Type B pancreatic cell (in vitro differentiated cells): ENCODE results near the gene MEGF6. TPM values are rescaled to one million over a fixed set of nuclear protein-coding genes. Genes with fewer than 3 reads are reported as not detected.

Experiments
- DNase-seq: peaks from one replicate; pipeline ENCODE4 v3.0.0; 2021; ENCODE audit warnings: mixed read lengths; ENCODE audit not compliant: unreplicated experiment; ENCODE audit errors: extremely low spot score
- H3K27ac Mint-ChIP-seq: 2 replicates; pipeline ENCODE4 v1.8.0; 2021; ENCODE audit warnings: mild to moderate bottlenecking, mixed read lengths
- H3K27me3 Mint-ChIP-seq: 2 replicates; pipeline ENCODE4 v1.8.0; 2021; ENCODE audit warnings: mixed read lengths
- H3K36me3 Mint-ChIP-seq: 2 replicates; pipeline ENCODE4 v1.8.0; 2021; ENCODE audit warnings: mixed read lengths
- H3K4me1 Mint-ChIP-seq: one replicate; pipeline ENCODE4 v1.8.0; 2021; ENCODE audit warnings: mixed read lengths; ENCODE audit not compliant: unreplicated experiment
- H3K4me3 Mint-ChIP-seq: 2 replicates; pipeline ENCODE4 v1.8.0; 2021; ENCODE audit warnings: mild to moderate bottlenecking, mixed read lengths
- H3K9me3 Mint-ChIP-seq: 2 replicates; pipeline ENCODE4 v1.8.0; 2021; ENCODE audit warnings: mixed read lengths
- CTCF ChIP-seq: fragments of 200-600 bp; sonication (generic); conservative IDR thresholded peaks from 2 replicates; pipeline ENCODE4 v1.5.0; 2021; ENCODE audit warnings: antibody characterized with exemption, mild to moderate bottlenecking
- total RNA-seq: library from RNA; stranded (reverse); gene quantifications from 2 replicates; pipeline ENCODE4 v1.2.1, GENCODE V29; 2021; ENCODE audit warnings: low replicate concordance

Gene MEGF6
- total RNA-seq, 1 donor from 2014 or later = 61.7 TPM

GRCh38 chr1:3556336-3556735 is 55.0 kb downstream of the MEGF6 start:
- Mint-ChIP-seq H3K27me3 (no peaks in the 10 kb centered on the region), H3K36me3 (no peaks in the 10 kb centered on the region)
- TF ChIP-seq CTCF = no peak

DNA sequence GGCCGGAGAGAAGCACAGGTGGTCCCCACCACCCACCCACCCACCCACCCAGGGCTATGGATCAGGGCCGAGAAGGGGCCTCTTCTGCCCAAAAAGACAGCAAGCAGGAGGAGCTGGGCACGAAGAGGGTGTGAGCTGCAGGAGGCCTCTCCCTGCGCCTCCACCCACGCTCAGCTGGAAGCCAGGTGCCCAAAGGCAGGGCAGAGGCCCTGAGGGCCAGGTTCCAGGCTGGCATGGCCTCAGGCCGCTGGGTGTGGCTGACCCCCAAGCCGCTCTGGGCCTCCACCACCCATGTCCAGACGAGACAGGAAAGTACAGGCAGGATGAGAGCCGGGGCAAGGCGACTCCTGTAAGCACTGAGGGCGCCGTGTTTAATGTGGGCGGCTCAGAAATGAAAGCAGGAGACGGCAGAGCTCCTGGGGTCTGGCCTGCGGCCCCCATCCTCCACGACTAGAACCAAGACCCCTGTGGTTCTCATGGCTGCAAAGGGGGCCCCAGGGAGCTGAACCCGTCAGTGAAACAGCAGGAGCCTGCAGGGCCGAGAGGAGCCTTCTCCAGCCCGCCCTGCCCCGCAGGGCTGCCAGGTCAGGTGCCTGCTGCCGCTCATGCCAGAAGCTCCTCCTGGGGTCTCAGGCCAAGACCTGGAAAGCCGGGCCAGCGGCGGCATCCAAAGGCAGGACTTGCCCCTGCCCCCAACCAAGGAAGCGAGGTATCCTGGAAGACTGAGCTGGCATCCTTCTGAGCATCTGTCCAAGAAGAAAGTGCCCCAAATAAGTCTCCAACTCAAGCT is 56.0 kb downstream of the MEGF6 start:
- H3K27ac Mint-ChIP-seq = no peak overlapping the region
- no peak overlapping the region for H3K4me3 Mint-ChIP-seq
- H3K27me3 Mint-ChIP-seq = no peaks in the 10 kb centered on the region
- H3K36me3 Mint-ChIP-seq = no peaks in the 10 kb centered on the region
- H3K4me1 Mint-ChIP-seq = peaks cover 15% of the 10 kb centered on the region
- TF ChIP-seq CTCF = no peak
- DNase-seq = no peak
- no peaks in the 10 kb centered on the region for H3K9me3 Mint-ChIP-seq

More at GRCh38 chr1:3556336-3556735, 55.0 kb downstream of the MEGF6 start:
- no peak overlapping the region for H3K27ac Mint-ChIP-seq
- H3K4me3 Mint-ChIP-seq = no peak overlapping the region
- H3K9me3 Mint-ChIP-seq = no peaks in the 10 kb centered on the region
- DNase-seq = no peak
- peaks cover 16% of the 10 kb centered on the region for H3K4me1 Mint-ChIP-seq

DNA sequence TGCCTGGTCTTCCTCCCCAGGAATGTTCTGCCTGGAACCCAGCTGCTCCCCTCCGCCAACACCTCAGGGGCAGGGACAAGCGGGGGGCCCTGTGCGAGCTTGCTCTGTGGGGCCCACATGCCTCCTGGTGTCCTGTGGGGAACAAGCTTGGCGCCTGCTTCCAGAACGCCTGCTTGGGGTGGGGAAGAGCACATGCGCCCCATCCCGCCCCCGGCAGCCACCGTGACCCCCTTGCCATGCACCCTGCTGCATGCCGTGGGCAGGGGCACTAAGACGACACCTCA is 57.4 kb downstream of the MEGF6 start:
- Mint-ChIP-seq H3K4me1 (peaks cover 12% of the 10 kb centered on the region), H3K9me3 (no peaks in the 10 kb centered on the region), H3K36me3 (no peaks in the 10 kb centered on the region), H3K4me3 (no peak overlapping the region), H3K27ac (no peak overlapping the region), H3K27me3 (no peaks in the 10 kb centered on the region)
- no peak for TF ChIP-seq CTCF
- DNase-seq = no peak

DNA sequence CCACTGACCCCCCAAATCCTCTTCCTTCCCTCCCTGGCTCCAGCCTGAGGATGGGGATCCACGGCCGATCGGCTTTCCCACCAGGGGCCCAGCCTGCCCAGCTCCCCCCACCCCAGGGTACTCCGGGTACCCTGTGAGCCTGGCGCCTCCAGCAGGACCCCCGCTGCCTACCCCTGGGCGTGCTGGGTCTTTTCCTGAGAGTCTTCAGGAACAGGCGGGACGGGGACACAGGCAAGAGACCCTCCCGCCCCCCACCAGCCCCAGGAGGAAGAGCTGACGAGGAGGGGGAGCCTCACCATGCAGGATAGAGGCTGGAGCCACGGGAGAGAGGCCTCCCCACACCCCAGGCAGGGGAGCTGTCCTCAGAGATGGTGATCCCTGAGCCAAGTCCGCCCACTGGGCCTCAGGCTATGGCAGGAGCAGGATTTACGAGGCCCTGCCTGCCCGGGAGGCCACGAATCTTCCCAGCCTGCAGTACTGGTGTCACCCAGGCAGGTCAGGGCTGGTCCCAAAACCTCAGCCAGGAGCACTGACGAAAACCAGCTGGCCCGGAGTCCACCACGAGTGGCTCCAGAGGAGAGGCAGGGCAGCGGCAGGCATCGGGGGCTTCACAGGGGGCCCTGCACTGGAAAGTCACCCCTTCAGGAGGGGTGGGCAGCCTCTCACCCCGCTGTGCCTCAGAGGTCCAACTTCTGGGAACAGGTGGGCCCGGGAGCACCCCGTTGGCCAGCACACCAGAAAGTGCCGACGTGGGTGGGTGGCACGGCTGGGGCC is 58.0 kb downstream of the MEGF6 start:
- no peaks in the 10 kb centered on the region for H3K36me3 Mint-ChIP-seq
- no peak for DNase-seq
- H3K4me3 Mint-ChIP-seq = no peak overlapping the region
- no peak overlapping the region for H3K27ac Mint-ChIP-seq
- H3K4me1 Mint-ChIP-seq = peaks cover 11% of the 10 kb centered on the region
- no peaks in the 10 kb centered on the region for H3K27me3 Mint-ChIP-seq
- no peak for TF ChIP-seq CTCF
- H3K9me3 Mint-ChIP-seq = no peaks in the 10 kb centered on the region

DNA sequence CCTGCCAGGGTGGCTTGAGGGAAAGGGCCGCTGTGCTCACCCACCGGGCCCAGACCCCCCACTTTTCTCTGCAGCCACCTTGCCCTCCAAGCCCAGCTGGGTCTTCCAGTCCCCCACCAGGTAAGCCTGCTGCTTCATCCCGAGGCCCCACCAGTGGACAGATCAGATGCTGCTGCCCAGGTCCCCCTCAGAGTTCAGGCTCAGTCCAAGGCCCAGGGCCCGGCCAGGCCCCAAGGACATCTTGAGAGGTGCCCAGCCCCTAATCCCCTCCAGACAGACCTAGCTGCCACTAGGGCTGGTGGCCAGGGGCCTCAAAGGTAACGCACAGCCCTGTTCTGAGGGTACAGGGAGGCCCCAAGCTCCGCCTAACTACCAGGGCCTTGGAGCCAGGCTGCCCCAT is 58.6 kb downstream of the MEGF6 start:
- H3K4me3 Mint-ChIP-seq = no peak overlapping the region
- H3K27ac Mint-ChIP-seq = no peak overlapping the region
- no peaks in the 10 kb centered on the region for H3K9me3 Mint-ChIP-seq
- DNase-seq = no peak
- no peaks in the 10 kb centered on the region for H3K27me3 Mint-ChIP-seq
- peaks cover 7% of the 10 kb centered on the region for H3K4me1 Mint-ChIP-seq
- no peak for TF ChIP-seq CTCF
- no peaks in the 10 kb centered on the region for H3K36me3 Mint-ChIP-seq
